Adrenal gland (tissue), 5 donors: ENCODE data around the gene KRT14.

ENCODE experiments used
- CTCF ChIP-seq, 6 experiments: fragments of 450-650 bp in 4 of 6; fragments of 200-600 bp in 2 of 6; sonication (generic) in 1 of 6; IDR thresholded peaks; 1 replicate in 5 of 6; 2 replicates in 1 of 6; pipeline versions ENCODE4 v1.5.1 to v1.8.0; 2016 to 2021; ENCODE audit warnings: antibody characterized with exemption in 6 of 6, mild to moderate bottlenecking in 2 of 6, moderate library complexity in 1 of 6
- POLR2A ChIP-seq, 2 donors: fragments of 450-650 bp; IDR thresholded peaks; one replicate each; pipeline ENCODE4 v1.6.1; 2017; ENCODE audit warnings: antibody characterized with exemption in 2 of 2, mild to moderate bottlenecking in 2 of 2, moderate library complexity in 1 of 2
- donor health status: DM: no; HTN: no; CAD: no.

GRCh38 chr17:41633556-41634199, 47.0 kb upstream of the KRT14 start:
- TF ChIP-seq CTCF (IDR thresholded peaks at IDR 0.05) = no peak
- no peak for TF ChIP-seq POLR2A (IDR thresholded peaks at IDR 0.05)
